GM19452 (cell line): Measurements from ENCODE around the gene PTK7.

Experiments used
- ATAC-seq: cut with Tn5 transposase; IDR thresholded peaks from one replicate; pipeline ENCODE4 v1.9.1; 2021; ENCODE audit not compliant: unreplicated experiment

PTK7 gene

GRCh38 chr6:43086022-43086658 lies 10.0 kb downstream of the PTK7 start:
- no peak for ATAC-seq

- no peak for ATAC-seq
Observed at GRCh38 chr6:43088654-43089056, 12.5 kb downstream of the PTK7 start.

- ATAC-seq: no peak
Observed at GRCh38 chr6:43089467-43089866, 13.4 kb downstream of the PTK7 start.

GRCh38 chr6:43089874-43090558 lies 13.9 kb downstream of the PTK7 start:
- ATAC-seq: no peak

GRCh38 chr6:43090559-43090956 lies 14.4 kb downstream of the PTK7 start:
- ATAC-seq: no peak

- ATAC-seq: no peak
Observed at GRCh38 chr6:43091020-43091419, 14.9 kb downstream of the PTK7 start.

- ATAC-seq: no peak
Observed at GRCh38 chr6:43091436-43091991, 15.4 kb downstream of the PTK7 start.

GRCh38 chr6:43092635-43093034 lies 16.5 kb downstream of the PTK7 start:
- ATAC-seq: no peak

- ATAC-seq: no peak
Observed at GRCh38 chr6:43093436-43094289, 17.5 kb downstream of the PTK7 start.

GRCh38 chr6:43095939-43096338 lies 19.8 kb downstream of the PTK7 start:
- ATAC-seq: no peak

GRCh38 chr6:43096451-43097097 lies 20.5 kb downstream of the PTK7 start:
- no peak for ATAC-seq

- no peak for ATAC-seq
Observed at GRCh38 chr6:43097098-43097489, 21.0 kb downstream of the PTK7 start.

- no peak for ATAC-seq
Observed at GRCh38 chr6:43097502-43097901, 21.4 kb downstream of the PTK7 start.

- no peak for ATAC-seq
Observed at GRCh38 chr6:43101497-43101896, 25.4 kb downstream of the PTK7 start.

- no peak for ATAC-seq
Observed at GRCh38 chr6:43103253-43103876, 27.3 kb downstream of the PTK7 start.

- no peak for ATAC-seq
Observed at GRCh38 chr6:43105538-43106222, 29.6 kb downstream of the PTK7 start.

GRCh38 chr6:43107344-43108062 lies 31.4 kb downstream of the PTK7 start:
- ATAC-seq: no peak

GRCh38 chr6:43113431-43114260 lies 37.5 kb downstream of the PTK7 start:
- no peak for ATAC-seq

GRCh38 chr6:43115365-43115764 lies 39.3 kb downstream of the PTK7 start:
- no peak for ATAC-seq
